Body of pancreas (tissue), 4 donors: Measurements from ENCODE around the gene RIT2.

ENCODE experiments used
- POLR2A ChIP-seq, 3 donors: fragments of 450-650 bp; IDR thresholded peaks; one replicate each; pipeline ENCODE4 v1.6.1; 2016; ENCODE audit warnings: antibody characterized with exemption in 3 of 3, mild to moderate bottlenecking in 2 of 3
- TF ChIP-seq, protein P1 (sequence below), 7 experiments: fragments of 450-650 bp in 4 of 7; fragments of 200-600 bp in 3 of 7; sonication (generic) in 3 of 7; IDR thresholded peaks; one replicate each; pipeline ENCODE4 v1.5.1; 2016 to 2019; ENCODE audit warnings: antibody characterized with exemption in 7 of 7

DNA sequence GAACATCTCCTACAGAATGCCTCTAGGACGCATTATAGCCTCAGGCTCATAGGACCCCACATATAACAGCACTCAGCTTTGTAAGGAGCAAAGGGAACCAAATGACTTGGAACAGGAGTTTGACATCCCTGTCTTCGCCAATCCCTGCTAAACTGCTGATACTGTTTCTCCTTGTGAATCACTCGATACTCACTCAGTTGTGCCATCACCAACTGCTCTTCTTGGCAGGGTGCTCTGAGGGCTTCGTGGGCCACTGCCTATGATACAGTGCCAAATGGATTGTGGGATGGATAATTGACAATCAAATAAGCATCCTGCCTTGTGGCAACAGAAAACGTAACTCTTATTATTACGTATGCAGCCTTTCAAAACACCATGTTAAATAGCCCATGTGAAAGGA, 396.3 kb downstream of the RIT2 start:
- no peak for TF ChIP-seq POLR2A (IDR thresholded peaks at IDR 0.05)
- TF ChIP-seq, protein P1, sequence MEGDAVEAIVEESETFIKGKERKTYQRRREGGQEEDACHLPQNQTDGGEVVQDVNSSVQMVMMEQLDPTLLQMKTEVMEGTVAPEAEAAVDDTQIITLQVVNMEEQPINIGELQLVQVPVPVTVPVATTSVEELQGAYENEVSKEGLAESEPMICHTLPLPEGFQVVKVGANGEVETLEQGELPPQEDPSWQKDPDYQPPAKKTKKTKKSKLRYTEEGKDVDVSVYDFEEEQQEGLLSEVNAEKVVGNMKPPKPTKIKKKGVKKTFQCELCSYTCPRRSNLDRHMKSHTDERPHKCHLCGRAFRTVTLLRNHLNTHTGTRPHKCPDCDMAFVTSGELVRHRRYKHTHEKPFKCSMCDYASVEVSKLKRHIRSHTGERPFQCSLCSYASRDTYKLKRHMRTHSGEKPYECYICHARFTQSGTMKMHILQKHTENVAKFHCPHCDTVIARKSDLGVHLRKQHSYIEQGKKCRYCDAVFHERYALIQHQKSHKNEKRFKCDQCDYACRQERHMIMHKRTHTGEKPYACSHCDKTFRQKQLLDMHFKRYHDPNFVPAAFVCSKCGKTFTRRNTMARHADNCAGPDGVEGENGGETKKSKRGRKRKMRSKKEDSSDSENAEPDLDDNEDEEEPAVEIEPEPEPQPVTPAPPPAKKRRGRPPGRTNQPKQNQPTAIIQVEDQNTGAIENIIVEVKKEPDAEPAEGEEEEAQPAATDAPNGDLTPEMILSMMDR (IDR thresholded peaks at IDR 0.05): no peak
